ENCODE measurements around the gene ANO3.

The ANO3 gene

GRCh38 chr11:26510164-26510563, 178.2 kb downstream of the ANO3 start:
- no peak for DNase-seq

DNA sequence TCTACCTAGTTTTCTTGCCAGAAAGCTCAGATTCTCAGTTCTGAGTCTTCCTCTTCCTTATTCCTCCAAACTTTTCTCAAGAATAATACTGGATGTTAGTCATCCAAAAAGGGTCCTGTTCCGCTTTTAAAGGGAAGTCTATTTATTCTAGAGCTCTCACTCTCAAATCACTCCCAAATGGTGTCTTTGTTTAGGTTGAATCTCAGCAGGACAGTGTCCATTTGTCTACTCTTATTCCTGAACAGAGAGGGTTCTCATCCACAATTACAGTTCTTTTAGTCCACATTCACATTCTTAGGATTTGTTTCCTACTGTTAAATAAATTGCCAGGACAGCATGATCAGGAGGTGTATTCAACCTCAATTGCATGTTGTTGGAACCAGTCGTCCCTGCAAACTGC, 178.8 kb downstream of the ANO3 start:
- no peak for DNase-seq

DNA sequence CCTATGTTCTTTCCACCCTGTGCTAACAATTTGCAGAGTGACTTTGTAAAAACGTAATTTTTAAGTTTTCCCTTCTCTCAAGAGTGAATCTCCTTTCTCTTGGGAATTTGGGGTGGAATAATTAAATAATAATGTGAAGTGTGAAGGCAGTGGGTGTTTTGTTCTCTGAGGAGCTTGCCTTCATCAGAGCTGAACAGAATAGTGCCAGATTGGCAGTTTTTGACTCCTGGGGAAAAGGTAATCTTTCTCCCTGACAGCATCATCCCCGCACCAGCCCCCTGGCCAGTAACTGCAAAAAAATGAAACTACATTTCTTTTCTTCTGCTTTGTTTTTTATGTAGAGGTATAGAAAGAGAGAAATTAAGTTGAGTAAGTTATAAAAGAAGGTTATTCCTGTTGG, 180.3 kb downstream of the ANO3 start:
- no peak for DNase-seq

GRCh38 chr11:26519469-26519868, 187.5 kb downstream of the ANO3 start:
- no peak for DNase-seq

DNA sequence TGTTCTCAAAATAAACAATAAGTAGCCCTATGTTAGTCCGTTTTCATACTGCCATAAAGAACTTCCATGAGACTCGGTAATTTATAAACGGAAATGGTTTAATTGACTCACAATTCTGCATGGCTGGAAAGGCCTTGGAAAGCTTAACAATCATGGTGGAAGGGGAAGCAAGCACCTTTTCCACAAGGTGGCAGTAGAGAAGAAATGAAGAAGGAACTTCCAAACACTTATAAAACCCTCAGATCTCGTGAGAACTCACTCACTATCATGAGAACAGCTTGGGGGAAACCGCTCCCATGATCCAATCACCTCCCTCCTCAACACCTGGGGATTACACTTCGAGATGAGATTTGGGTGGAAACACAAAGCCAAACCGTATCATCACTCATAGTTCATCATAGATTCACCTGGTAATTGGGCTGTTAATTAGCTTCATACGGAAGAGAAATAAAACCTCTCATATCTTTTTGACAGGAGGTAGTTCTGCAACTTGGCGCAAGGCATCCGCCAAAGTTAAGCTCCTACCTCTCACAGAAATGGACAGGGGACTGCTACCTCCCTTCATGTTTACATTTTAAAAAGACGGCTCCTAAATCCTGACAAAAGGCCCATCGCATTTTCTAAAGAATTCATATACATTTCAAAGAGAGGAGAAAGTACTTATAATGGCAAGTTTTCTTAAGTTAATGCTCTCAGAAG, 191.1 kb downstream of the ANO3 start:
- no peak for DNase-seq

DNA sequence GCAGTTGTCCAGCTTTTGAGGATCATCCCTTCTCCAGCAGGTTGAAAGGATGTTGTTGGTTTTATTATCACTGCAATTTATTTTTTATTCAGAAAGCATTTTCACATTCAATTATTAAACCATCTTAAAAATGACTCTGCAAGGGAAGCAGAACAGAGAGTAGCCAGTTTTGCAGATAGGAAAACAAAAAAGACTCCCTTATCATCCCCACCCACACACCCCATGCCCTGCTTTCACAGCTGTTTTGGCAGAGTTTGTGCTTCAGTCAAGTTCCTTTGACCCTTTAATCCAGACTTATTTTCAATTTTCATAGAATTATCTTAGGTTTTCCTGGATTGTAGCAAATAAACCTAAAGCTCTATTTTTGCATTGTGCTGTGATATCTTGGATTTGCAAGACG, 195.8 kb downstream of the ANO3 start:
- DNase-seq: no peak

- no peak for DNase-seq
These were observed 205.4 kb downstream of the ANO3 start for GRCh38 chr11:26537341-26537740.

DNA sequence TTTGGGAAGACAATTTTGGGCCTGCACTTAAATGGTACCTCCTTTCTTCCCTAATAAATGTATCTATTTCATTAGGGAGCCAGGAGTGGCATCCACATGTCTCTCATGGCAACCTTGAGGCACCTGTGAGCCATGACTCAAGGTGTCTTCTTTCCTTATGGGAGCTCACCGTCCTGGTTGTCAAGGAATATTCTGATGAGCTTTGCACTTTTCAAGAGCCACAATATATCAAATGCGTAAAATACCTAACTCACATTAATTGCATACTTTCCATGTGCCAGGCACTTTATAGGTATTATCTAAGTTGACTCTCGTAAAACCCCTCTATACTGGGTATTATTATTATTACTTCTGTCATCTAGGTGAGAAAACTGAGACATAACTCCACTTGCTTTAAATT, 207.6 kb downstream of the ANO3 start:
- DNase-seq: no peak

DNA sequence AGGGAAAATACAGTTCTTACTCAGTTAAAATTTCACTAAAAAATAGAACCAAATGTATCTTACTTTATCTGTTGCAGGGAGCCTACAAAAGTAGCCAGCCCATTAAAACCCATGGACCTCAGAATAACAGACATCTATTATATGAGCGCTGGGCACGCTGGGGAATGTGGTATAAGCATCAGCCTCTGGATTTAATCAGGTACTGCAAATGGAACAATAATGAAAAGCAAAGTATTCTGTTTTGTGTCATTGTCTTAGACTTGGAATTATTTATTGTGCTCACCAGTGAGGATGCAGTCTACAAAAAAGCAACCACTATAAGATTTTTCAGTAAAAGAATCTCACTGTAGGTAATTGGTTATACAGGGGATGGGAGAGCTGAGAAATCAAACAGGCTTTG, 209.9 kb downstream of the ANO3 start:
- no peak for DNase-seq

- no peak for DNase-seq
These were observed 217.2 kb downstream of the ANO3 start for GRCh38 chr11:26549176-26549575.

- no peak for DNase-seq
These were observed 218.1 kb downstream of the ANO3 start for GRCh38 chr11:26550022-26550421.

DNA sequence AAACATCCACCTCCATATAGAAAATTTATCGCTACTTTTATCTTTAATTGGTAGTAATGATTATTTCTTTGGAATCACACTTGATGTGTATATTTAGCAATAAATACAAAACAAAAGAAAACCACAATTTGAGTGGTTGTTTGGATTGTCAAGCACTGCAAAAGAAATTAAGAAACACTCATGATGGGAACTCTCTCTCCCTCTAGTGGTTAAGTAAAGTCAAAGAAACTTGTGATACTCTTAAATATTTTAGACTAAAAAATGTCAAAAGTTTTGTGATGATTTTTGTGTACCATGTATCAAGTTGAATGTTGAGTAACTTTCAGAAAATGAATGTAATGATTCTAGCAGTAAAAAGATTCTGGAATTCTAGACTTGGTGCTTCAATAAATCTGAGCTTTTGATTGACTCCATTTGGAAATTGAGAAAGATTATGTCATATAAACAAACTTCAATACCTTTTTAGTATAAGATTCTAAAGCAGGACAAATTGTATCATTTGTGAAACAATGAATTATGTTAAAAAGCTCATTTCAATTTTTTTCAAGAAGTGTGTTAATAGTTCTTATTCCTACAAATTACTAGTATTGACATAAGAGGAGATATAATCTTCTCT, 219.4 kb downstream of the ANO3 start:
- no peak for DNase-seq

DNA sequence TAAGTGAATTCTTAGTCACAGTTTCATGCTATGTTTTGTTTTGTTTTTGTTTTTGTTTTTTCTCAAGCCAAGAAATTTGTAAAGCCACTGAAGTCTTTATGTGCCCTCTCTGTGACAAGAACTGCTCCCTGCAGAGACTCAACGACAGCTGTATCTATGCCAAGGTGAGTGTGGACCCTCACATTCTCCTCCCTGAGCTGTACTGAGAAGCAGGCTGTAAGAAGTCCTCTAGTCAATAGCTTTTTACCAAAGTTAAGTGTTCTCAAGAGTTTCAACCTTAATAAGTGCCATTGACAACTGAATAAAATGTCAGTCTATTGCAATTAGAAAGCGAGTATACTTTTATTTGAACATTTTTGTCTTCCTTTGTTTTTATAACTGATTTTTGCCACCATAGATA, 221.3 kb downstream of the ANO3 start:
- no peak for DNase-seq

DNA sequence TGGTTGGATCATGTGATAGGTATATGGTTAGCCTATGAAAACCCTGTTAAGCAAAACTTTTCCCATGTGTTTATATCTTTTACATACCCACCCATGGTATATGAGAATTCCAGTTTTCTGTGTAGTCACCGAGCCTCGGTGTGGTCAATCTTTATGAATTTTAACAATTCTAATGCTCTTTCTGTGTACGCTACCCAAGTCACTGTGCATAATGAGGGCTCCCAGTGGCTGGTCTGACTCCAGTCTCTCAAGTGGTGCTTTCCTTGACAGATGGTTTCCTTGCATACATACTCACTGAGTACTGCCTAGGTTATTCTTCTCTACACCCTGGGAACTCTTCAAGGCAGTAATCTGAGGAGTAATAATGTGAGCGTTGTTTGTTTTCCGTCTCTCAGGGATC, 222.5 kb downstream of the ANO3 start:
- no peak for DNase-seq

DNA sequence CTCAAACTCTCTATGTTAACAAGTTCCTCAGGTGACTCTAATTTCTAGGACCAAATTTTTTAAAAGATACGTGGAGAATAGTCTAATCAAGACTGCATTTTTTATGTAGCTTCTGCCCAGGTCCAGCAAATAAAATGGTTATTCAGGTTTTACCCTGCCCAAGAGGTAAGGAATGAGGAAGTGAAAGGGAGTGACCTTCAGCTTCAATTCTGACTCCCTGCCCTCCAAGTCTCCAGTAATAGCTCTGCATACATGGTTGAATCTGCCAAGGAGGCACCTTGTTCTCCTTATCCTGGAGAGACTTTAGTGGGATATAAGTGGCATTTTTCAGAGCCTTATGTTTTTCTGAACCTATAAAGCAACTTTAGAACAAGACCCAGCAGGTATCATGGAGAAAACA, 224.7 kb downstream of the ANO3 start:
- DNase-seq: no peak

- DNase-seq: no peak
These were observed 225.7 kb downstream of the ANO3 start for GRCh38 chr11:26557666-26558065.

DNA sequence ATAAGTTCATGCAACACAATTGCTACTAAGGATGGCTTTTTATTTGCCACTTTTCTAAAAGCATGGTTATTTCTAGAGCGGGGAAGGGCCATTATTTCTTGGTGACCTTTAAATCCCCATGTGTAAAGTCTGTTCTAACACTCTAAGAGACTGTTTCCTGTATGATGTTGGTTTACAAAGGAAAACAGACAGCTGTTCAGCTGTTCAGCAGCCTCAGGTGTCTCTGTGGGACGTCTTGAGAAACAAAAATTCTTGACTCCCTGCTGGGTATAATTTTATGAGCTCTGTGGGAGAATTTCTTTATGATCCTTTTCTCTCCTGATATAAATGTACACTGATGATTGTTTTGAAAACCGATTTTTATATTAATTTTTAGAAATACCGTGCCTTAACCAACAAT, 226.3 kb downstream of the ANO3 start:
- DNase-seq: no peak

- DNase-seq: no peak
These were observed 237.7 kb downstream of the ANO3 start for GRCh38 chr11:26569646-26570045.

- no peak for DNase-seq
These were observed 240.1 kb downstream of the ANO3 start, which contains the start of gene MUC15 for GRCh38 chr11:26571861-26572654. Gene MUC15 (minus strand): TSS chr11:26572263. CDS start chr11:26567094, 5,169 bp downstream.

- no peak for DNase-seq
These were observed 241.0 kb downstream of the ANO3 start for GRCh38 chr11:26572770-26573402.

- DNase-seq: no peak
These were observed 242.0 kb downstream of the ANO3 start for GRCh38 chr11:26573896-26574295.

DNA sequence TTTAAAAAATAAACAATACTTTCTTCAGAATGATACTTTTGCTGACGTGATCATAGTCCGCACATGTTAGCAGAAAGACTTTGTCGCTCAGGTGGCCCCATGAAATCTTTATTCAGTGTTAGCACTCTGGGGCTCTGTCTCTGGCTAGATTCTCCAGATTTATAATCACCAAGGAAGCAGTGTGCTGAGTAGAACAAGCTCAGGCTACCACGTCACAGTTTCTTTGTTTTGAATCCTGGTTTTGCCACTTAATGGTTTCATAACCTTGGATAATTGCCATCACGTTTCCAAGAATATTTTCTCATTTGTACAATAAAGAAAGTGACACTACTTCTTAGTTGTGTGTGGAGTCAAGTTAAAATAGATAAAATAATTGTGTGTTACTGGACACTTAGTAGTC, 244.0 kb downstream of the ANO3 start:
- DNase-seq: no peak

DNA sequence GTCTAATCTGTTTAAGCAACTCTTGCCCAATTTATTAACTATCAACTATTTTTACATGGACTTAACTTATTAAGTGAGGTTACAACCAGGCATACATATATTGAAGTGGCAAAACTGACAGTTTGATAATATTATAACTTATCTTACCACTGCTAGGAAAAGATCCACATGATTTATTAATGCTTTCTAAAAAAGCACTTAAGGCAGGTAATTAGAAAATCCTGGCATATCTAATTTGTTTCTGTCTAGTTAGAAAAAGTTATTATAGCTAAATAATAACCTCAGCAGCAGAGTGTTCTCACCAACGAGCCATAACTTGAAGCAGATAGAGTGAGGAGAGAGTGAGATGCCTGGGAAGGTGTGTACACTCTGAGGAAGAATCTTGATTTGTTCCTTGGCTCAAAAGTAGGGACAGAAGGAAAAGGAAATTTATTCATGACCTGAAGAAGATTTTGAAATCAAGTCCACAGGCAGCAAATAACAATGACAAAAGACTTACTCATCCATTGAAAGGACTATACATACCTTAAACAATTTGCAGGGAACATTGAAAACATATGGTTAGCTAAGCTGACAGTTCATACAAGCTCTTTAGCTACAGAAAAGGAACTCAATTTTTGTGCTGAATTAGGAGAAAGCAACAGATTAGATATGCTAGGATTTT, 247.2 kb downstream of the ANO3 start:
- DNase-seq: no peak
